PC-3 (cell line): ENCODE data around the gene NEDD4L. TPM values are rescaled to one million over a fixed set of nuclear protein-coding genes. Genes with fewer than 3 reads are reported as not detected.

Experiments used
- ATAC-seq: fragments of 200-7000 bp; cut with Tn5 transposase; 2 replicates; pipeline ENCODE4 v1.9.1; 2020; ENCODE audit warnings: mild to moderate bottlenecking, moderate library complexity
- BruUV-seq: library from RNA; stranded (reverse); fragments of 400-500 nt; replicated peaks from 2 replicates; lab custom pipeline; 2021; lab: Mats Ljungman, UMichigan
- CTCF ChIA-PET: fragments of 300-600 bp; sonication (Branson Sonifier 250); formaldehyde crosslinking; loops from one replicate; lab custom pipeline; 2022; ENCODE audit warnings: antibody characterized with exemption; lab: Charles Lee
- POLR2A ChIA-PET: fragments of 300-600 bp; sonication (Branson Sonifier 250); formaldehyde crosslinking; loops from one replicate; lab custom pipeline; 2022; ENCODE audit warnings: antibody characterized with exemption; ENCODE audit not compliant: unreplicated experiment; lab: Charles Lee
- DNase-seq: peaks from one replicate; pipeline ENCODE4 v3.0.0-alpha.2; 2015
- H2AFZ ChIP-seq: fragments of 300-600 bp; sonication (generic); 2 replicates; pipeline ENCODE4 v1.6.0; 2016; ENCODE audit warnings: antibody characterized with exemption, low read length
- H3F3A ChIP-seq: fragments of 300-600 bp; sonication (generic); one replicate; pipeline ENCODE4 v1.6.0; 2017; ENCODE audit warnings: antibody characterized with exemption, low read length, control low read depth, mild to moderate bottlenecking; ENCODE audit not compliant: unreplicated experiment
- H3K27ac ChIP-seq: fragments of 300-600 bp; sonication (generic); 2 replicates; pipeline ENCODE4 v1.5.1; 2016; ENCODE audit warnings: mild to moderate bottlenecking, low read length
- H3K27me3 ChIP-seq: fragments of 300-600 bp; sonication (generic); 2 replicates; pipeline ENCODE4 v1.6.1; 2016; ENCODE audit warnings: low read length, mixed read lengths
- H3K36me3 ChIP-seq: fragments of 300-600 bp; sonication (generic); 2 replicates; pipeline ENCODE4 v1.6.1; 2016; ENCODE audit warnings: low read depth, mixed run types, low read length, mixed read lengths
- H3K4me1 ChIP-seq: fragments of 300-600 bp; sonication (generic); 2 replicates; pipeline ENCODE4 v1.5.1; 2016; ENCODE audit warnings: low read length; ENCODE audit not compliant: insufficient read depth
- H3K4me2 ChIP-seq: fragments of 300-600 bp; sonication (generic); 2 replicates; pipeline ENCODE4 v1.6.0; 2016; ENCODE audit warnings: low read length
- H3K4me3 ChIP-seq: fragments of 300-600 bp; sonication (generic); 2 replicates; pipeline ENCODE4 v1.5.1; 2016; ENCODE audit warnings: mild to moderate bottlenecking, low read length, mixed read lengths
- H3K79me2 ChIP-seq: fragments of 300-600 bp; sonication (generic); 2 replicates; pipeline ENCODE4 v1.6.1; 2017; ENCODE audit warnings: low read length, mixed read lengths
- H3K9ac ChIP-seq: fragments of 300-600 bp; sonication (generic); 2 replicates; pipeline ENCODE4 v1.6.0; 2016; ENCODE audit warnings: mild to moderate bottlenecking, low read length
- H3K9me2 ChIP-seq: fragments of 300-600 bp; sonication (generic); replicated peaks from 2 replicates; pipeline ENCODE4 v1.6.1; 2016; ENCODE audit warnings: mixed run types, low read length, mixed read lengths
- H3K9me3 ChIP-seq: fragments of 300-600 bp; sonication (generic); 2 replicates; pipeline ENCODE4 v1.6.1; 2016; ENCODE audit warnings: low read length, mixed read lengths
- H4K20me1 ChIP-seq: fragments of 300-600 bp; sonication (generic); 2 replicates; pipeline ENCODE4 v1.6.1; 2016; ENCODE audit warnings: low read length, mixed read lengths
- EZH2 ChIP-seq: fragments of 300-600 bp; sonication (generic); IDR thresholded peaks from one replicate; pipeline ENCODE4 v1.6.1; 2017; ENCODE audit warnings: antibody characterized with exemption, mild to moderate bottlenecking, low read length; ENCODE audit not compliant: unreplicated experiment
- EZH2phosphoT487 ChIP-seq: fragments of 300-600 bp; sonication (generic); IDR thresholded peaks from 2 replicates; pipeline ENCODE4 v1.6.1; 2018; ENCODE audit warnings: mild to moderate bottlenecking, antibody characterized with exemption, low read length, borderline replicate concordance
- intact Hi-C: fragments of 100-400 bp; cut with micrococcal nuclease; formaldehyde crosslinking; loops from 2 replicates; pipeline ENCODE4 v1.9.0; 2023
- total RNA-seq: library from RNA; depleted of rRNA; stranded (reverse); fragments of >200 nt; gene quantifications from 2 replicates; pipeline ENCODE4 v1.2.3, GENCODE V29; 2014
- TF ChIP-seq, protein P1 (sequence below): fragments of 300-600 bp; sonication (generic); conservative IDR thresholded peaks from 2 replicates; pipeline ENCODE4 v1.5.1; 2017; ENCODE audit warnings: antibody characterized with exemption, low read depth, mild to moderate bottlenecking, low read length

The NEDD4L gene
- total RNA-seq, 1 experiment from 2014 or later: 105 TPM

DNA sequence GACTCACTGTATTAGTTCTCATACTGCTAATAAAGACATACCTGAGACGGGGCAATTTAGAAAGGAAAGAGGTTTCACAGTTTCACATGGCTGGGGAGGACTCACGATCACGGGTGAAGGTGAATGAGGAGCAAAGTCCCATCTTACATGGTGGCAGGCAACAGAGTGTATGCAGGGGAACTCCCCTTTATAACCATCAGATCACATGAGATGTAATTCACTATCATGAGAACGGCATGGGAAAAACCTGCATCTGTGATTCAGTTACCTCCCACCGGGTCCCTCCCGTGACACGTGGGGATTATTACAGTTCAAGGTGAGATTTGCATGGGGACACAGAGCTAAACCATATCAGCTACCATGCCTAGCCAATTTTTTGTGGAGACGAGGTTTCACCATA lies 168.2 kb downstream of the NEDD4L start:
- no peak overlapping the region for H3K4me3 ChIP-seq
- H3K4me2 ChIP-seq: no peak overlapping the region
- no peak for DNase-seq
- H3K9ac ChIP-seq: no peak overlapping the region
- H3K9me3 ChIP-seq: no peaks in the 10 kb centered on the region
- H2AFZ ChIP-seq: no peak overlapping the region
- ChIA-PET CTCF (no interaction called here), POLR2A (interaction anchor here (0.6 kb wide), 1 partner anchor 9 kb away, joined by 4 read pairs; no protein-coding TSS in a partner anchor)
- TF ChIP-seq EZH2 (no peak), EZH2phosphoT487 (no peak)
- TF ChIP-seq, protein P1, sequence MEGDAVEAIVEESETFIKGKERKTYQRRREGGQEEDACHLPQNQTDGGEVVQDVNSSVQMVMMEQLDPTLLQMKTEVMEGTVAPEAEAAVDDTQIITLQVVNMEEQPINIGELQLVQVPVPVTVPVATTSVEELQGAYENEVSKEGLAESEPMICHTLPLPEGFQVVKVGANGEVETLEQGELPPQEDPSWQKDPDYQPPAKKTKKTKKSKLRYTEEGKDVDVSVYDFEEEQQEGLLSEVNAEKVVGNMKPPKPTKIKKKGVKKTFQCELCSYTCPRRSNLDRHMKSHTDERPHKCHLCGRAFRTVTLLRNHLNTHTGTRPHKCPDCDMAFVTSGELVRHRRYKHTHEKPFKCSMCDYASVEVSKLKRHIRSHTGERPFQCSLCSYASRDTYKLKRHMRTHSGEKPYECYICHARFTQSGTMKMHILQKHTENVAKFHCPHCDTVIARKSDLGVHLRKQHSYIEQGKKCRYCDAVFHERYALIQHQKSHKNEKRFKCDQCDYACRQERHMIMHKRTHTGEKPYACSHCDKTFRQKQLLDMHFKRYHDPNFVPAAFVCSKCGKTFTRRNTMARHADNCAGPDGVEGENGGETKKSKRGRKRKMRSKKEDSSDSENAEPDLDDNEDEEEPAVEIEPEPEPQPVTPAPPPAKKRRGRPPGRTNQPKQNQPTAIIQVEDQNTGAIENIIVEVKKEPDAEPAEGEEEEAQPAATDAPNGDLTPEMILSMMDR: no peak
- H3K27ac ChIP-seq: no peak overlapping the region
- peaks cover 3% of the 10 kb centered on the region for H3F3A ChIP-seq
- H4K20me1 ChIP-seq: no peaks in the 10 kb centered on the region
- H3K9me2 ChIP-seq: no peaks in the 10 kb centered on the region
- H3K27me3 ChIP-seq: no peaks in the 10 kb centered on the region
- intact Hi-C loops: no loop called here
- BruUV-seq: no TSS peak
- peaks cover 78% of the 10 kb centered on the region for H3K4me1 ChIP-seq
- H3K36me3 ChIP-seq: no peaks in the 10 kb centered on the region
- ATAC-seq: no peak
- peaks cover 57% of the 10 kb centered on the region for H3K79me2 ChIP-seq

DNA sequence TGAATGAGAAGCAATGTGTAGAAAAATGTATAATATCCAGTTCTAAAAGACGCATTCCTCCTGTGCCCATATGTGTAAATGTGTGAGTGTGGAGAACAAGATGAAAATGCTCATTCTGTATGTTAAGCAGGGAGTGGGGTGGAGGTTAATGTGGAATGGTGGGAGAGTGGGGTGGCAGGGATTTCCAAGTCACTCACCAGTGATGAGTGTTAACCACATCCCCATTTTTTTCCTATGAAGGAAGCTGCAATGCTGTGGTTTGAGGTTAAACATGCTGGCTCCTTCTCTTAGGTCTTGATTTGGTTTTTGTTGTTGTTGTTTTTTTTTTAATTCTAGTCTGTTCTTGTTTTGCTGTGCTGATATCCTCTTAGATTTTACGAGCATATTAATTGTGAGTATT lies 169.4 kb downstream of the NEDD4L start:
- H2AFZ ChIP-seq: no peak overlapping the region
- no peaks in the 10 kb centered on the region for H3K9me2 ChIP-seq
- H3K36me3 ChIP-seq: no peaks in the 10 kb centered on the region
- TF ChIP-seq EZH2phosphoT487 (no peak), EZH2 (no peak)
- TF ChIP-seq, protein P1: no peak
- no peaks in the 10 kb centered on the region for H4K20me1 ChIP-seq
- H3K27ac ChIP-seq: peak overlapping the region; percentile 41
- H3K79me2 ChIP-seq: peaks cover 60% of the 10 kb centered on the region
- ATAC-seq (peak; percentile 49), DNase-seq (peak; percentile 84)
- no peak overlapping the region for H3K4me3 ChIP-seq
- H3K27me3 ChIP-seq: no peaks in the 10 kb centered on the region
- POLR2A ChIA-PET: interaction anchor here (0.7 kb wide), 1 partner anchor 11 kb away, joined by 14 read pairs; no protein-coding TSS in a partner anchor
- intact Hi-C loops: no loop called here
- no peak overlapping the region; the same call in 1 of the 2 replicates for H3K9ac ChIP-seq
- H3K4me1 ChIP-seq: peaks cover 82% of the 10 kb centered on the region
- peak overlapping the region; percentile 59 for H3K4me2 ChIP-seq
- H3K9me3 ChIP-seq: no peaks in the 10 kb centered on the region
- H3F3A ChIP-seq: no peaks in the 10 kb centered on the region
- CTCF ChIA-PET: no interaction called here
- no TSS peak for BruUV-seq

DNA sequence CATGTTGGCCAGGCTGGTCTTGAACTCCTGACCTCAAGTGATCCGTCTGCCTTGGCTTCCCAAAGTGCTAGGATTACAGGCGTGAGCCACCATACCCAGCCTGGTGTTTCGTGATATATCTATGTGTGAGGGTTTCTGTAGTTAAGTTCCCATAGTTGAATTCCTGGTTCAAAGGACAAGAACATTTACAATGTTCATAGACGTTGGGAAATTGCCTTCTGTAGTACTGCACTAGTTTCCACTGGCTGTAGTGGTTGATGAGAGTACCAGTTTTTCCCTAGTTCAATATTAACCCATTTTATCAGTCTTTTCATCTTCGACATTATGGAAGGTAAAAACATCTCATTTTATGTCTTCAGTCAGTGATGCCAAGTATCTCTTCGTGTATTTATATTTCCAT lies 171.0 kb downstream of the NEDD4L start:
- TF ChIP-seq, protein P1: no peak
- TF ChIP-seq EZH2: no peak
- no peak for TF ChIP-seq EZH2phosphoT487
- H3K4me3 ChIP-seq: no peak overlapping the region
- no peak overlapping the region for H3K4me2 ChIP-seq
- no peak for ATAC-seq
- no peak overlapping the region for H3K9ac ChIP-seq
- ChIA-PET CTCF (no interaction called here), POLR2A (interaction anchor here (0.6 kb wide), 1 partner anchor 9 kb away, joined by 3 read pairs; no protein-coding TSS in a partner anchor)
- H3K79me2 ChIP-seq: peaks cover 74% of the 10 kb centered on the region
- no TSS peak for BruUV-seq
- H3K27me3 ChIP-seq: no peaks in the 10 kb centered on the region
- no peak overlapping the region for H2AFZ ChIP-seq
- no peaks in the 10 kb centered on the region for H4K20me1 ChIP-seq
- DNase-seq: no peak
- no peaks in the 10 kb centered on the region for H3K9me2 ChIP-seq
- no peaks in the 10 kb centered on the region for H3K9me3 ChIP-seq
- intact Hi-C loops: no loop called here
- H3F3A ChIP-seq: no peaks in the 10 kb centered on the region
- no peaks in the 10 kb centered on the region for H3K36me3 ChIP-seq
- H3K4me1 ChIP-seq: peaks cover 85% of the 10 kb centered on the region
- no peak overlapping the region for H3K27ac ChIP-seq
